Colonic mucosa (tissue), 4 donors: ENCODE data around the gene PARM1. TPM values are rescaled to one million over a fixed set of nuclear protein-coding genes. Genes with fewer than 3 reads are reported as not detected.

Source experiments
- DNase-seq: peaks from one replicate; pipeline ENCODE4 v3.0.0-alpha.2; 2020
- H3K27ac ChIP-seq: fragments of 200-600 bp; one replicate; pipeline ENCODE4 v1.8.0; 2021
- H3K27me3 ChIP-seq: fragments of 200-600 bp; one replicate; pipeline ENCODE4 v1.8.0; 2021
- H3K36me3 ChIP-seq: fragments of 200-600 bp; one replicate; pipeline ENCODE4 v1.8.0; 2021
- H3K4me1 ChIP-seq: fragments of 200-600 bp; one replicate; pipeline ENCODE4 v1.8.0; 2021; ENCODE audit warnings: mild to moderate bottlenecking
- H3K4me3 ChIP-seq: fragments of 200-600 bp; one replicate; pipeline ENCODE4 v1.8.0; 2021
- H3K9ac ChIP-seq, 2 donors: one replicate each; pipeline ENCODE4 v1.7.0; 2013; ENCODE audit warnings: control low read depth in 2 of 2, low read depth in 2 of 2, low read length in 2 of 2
- H3K9me3 ChIP-seq: fragments of 200-600 bp; one replicate; pipeline ENCODE4 v1.8.0; 2021
- CTCF ChIP-seq: fragments of 200-600 bp; IDR thresholded peaks from one replicate; pipeline ENCODE4 v1.8.0; 2022; ENCODE audit warnings: antibody characterized with exemption, mild to moderate bottlenecking
- intact Hi-C: fragments of 100-400 bp; cut with DNase I; formaldehyde crosslinking; loops from one replicate; pipeline ENCODE4 v1.14.1; 2022
- total RNA-seq, 2 donors: library from RNA; stranded (reverse); fragmentation: NEBNext Ultra II Directional in 1 of 2; extraction: Animal tissue kit (Norgen Biotek cat#: 25700) in 1 of 2; gene quantifications; one replicate each; pipeline ENCODE4 v1.2.1, GENCODE V29; 2021
- donor health status: healthy.
- donor health status: DM: no; HTN: no; CAD: no.
- donor health status: DM: no; HTN: no; CAD: no.

The PARM1 gene
- total RNA-seq, 2 donors from 2014 or later: 165 to 280 TPM

GRCh38 chr4:74931376-74931775 is 1.5 kb upstream of the PARM1 start:
- intact Hi-C loops: loop anchor here (5.0 to 10.0 kb wide), 2 partner anchors 536 to 563 kb away; no protein-coding TSS in a partner anchor
- Histone ChIP-seq H3K9ac (no peak overlapping the region), H3K27me3 (no peaks in the 10 kb centered on the region), H3K27ac (no peak overlapping the region), H3K4me1 (no peaks in the 10 kb centered on the region), H3K9me3 (no peaks in the 10 kb centered on the region), H3K4me3 (no peak overlapping the region), H3K36me3 (no peaks in the 10 kb centered on the region)
- no peak for DNase-seq
- TF ChIP-seq CTCF: no peak

GRCh38 chr4:74932010-74932409 is 906 bp upstream of the PARM1 start:
- H3K9me3 ChIP-seq: no peaks in the 10 kb centered on the region
- no peak overlapping the region for H3K9ac ChIP-seq
- H3K4me1 ChIP-seq: no peaks in the 10 kb centered on the region
- TF ChIP-seq CTCF: no peak
- no peaks in the 10 kb centered on the region for H3K36me3 ChIP-seq
- H3K27me3 ChIP-seq: no peaks in the 10 kb centered on the region
- no peak for DNase-seq
- no peak overlapping the region for H3K27ac ChIP-seq
- H3K4me3 ChIP-seq: no peak overlapping the region
- intact Hi-C loops: loop anchor here (2.0 to 10.0 kb wide), 3 partner anchors 357 to 563 kb away; no protein-coding TSS in a partner anchor

GRCh38 chr4:74933562-74934015 is 673 bp downstream of the PARM1 start:
- H3K4me1 ChIP-seq: no peaks in the 10 kb centered on the region
- H3K27ac ChIP-seq: peak overlapping the region; percentile 97
- H3K9ac ChIP-seq: peak overlapping the region; percentile 84 to 86
- H3K9me3 ChIP-seq: no peaks in the 10 kb centered on the region
- intact Hi-C loops: loop anchor here (2.0 to 10.0 kb wide), 3 partner anchors 355 to 561 kb away; no protein-coding TSS in a partner anchor
- no peaks in the 10 kb centered on the region for H3K27me3 ChIP-seq
- TF ChIP-seq CTCF: no peak
- no peaks in the 10 kb centered on the region for H3K36me3 ChIP-seq
- H3K4me3 ChIP-seq: peak overlapping the region; percentile 80
- DNase-seq: peak; percentile 50

- Histone ChIP-seq H3K4me1 (no peaks in the 10 kb centered on the region), H3K27me3 (no peaks in the 10 kb centered on the region), H3K36me3 (no peaks in the 10 kb centered on the region), H3K9ac (peak overlapping the region; percentile 84 to 86), H3K9me3 (no peaks in the 10 kb centered on the region), H3K4me3 (peak overlapping the region; percentile 80), H3K27ac (peak overlapping the region; percentile 97)
- intact Hi-C loops: loop anchor here (5.0 to 10.0 kb wide), 2 partner anchors 533 to 561 kb away; no protein-coding TSS in a partner anchor
- DNase-seq: peak; percentile 65
- no peak for TF ChIP-seq CTCF
Observed at GRCh38 chr4:74934016-74934831, 1.3 kb downstream of the PARM1 start.

- H3K4me1 ChIP-seq: no peaks in the 10 kb centered on the region
- peak overlapping the region; percentile 80 for H3K4me3 ChIP-seq
- H3K36me3 ChIP-seq: no peaks in the 10 kb centered on the region
- H3K27ac ChIP-seq: peak overlapping the region; percentile 97
- TF ChIP-seq CTCF: no peak
- no peaks in the 10 kb centered on the region for H3K9me3 ChIP-seq
- H3K9ac ChIP-seq: peak overlapping the region in 1 of 2 donors; percentile 84
- intact Hi-C loops: loop anchor here (5.0 to 10.0 kb wide), 2 partner anchors 532 to 560 kb away; no protein-coding TSS in a partner anchor
- H3K27me3 ChIP-seq: no peaks in the 10 kb centered on the region
- DNase-seq: no peak
Observed at GRCh38 chr4:74934888-74935287, 2.0 kb downstream of the PARM1 start.
